ENCODE data around the gene USE1.

USE1 gene

GRCh38 chr19:17237747-17238706 is 22.9 kb downstream of the USE1 start:
- DNase-seq = no peak

GRCh38 chr19:17240062-17240752 is 25.1 kb downstream of the USE1 start:
- peak; percentile 100 for DNase-seq

GRCh38 chr19:17240826-17241399 is 25.8 kb downstream of the USE1 start:
- DNase-seq = peak; percentile 71

- peak; percentile 55 for DNase-seq
These were observed 27.5 kb downstream of the USE1 start for GRCh38 chr19:17242431-17243208.

- no peak for DNase-seq
These were observed 28.2 kb downstream of the USE1 start for GRCh38 chr19:17243211-17243829.

GRCh38 chr19:17243830-17244617 is 28.9 kb downstream of the USE1 start:
- DNase-seq = peak; percentile 76

GRCh38 chr19:17244618-17245534 is 29.7 kb downstream of the USE1 start:
- no peak for DNase-seq

GRCh38 chr19:17245535-17245984 is 30.4 kb downstream of the USE1 start, which contains the start of gene NR2F6:
Gene NR2F6, minus strand, starts transcription at chr19:17245919. Its CDS starts 699 bp downstream, at chr19:17245220.
- no peak for DNase-seq

GRCh38 chr19:17246681-17247425 is 31.7 kb downstream of the USE1 start:
- DNase-seq = peak; percentile 90

- peak; percentile 99 for DNase-seq
These were observed 33.0 kb downstream of the USE1 start for GRCh38 chr19:17248011-17248776.

- no peak for DNase-seq
These were observed 34.9 kb downstream of the USE1 start for GRCh38 chr19:17249887-17250548.

- DNase-seq = no peak
These were observed 39.5 kb downstream of the USE1 start for GRCh38 chr19:17254636-17255035.

- no peak for DNase-seq
These were observed 40.0 kb downstream of the USE1 start for GRCh38 chr19:17255150-17255621.

GRCh38 chr19:17256130-17256529 is 41.0 kb downstream of the USE1 start:
- DNase-seq = no peak

- peak; percentile 53 for DNase-seq
These were observed 44.1 kb downstream of the USE1 start for GRCh38 chr19:17259118-17259780.

- no peak for DNase-seq
These were observed 44.8 kb downstream of the USE1 start for GRCh38 chr19:17259934-17260333.

GRCh38 chr19:17260842-17261325 is 45.7 kb downstream of the USE1 start:
- DNase-seq = peak; percentile 99
